OCI-LY7 (cell line): ENCODE results near the gene LRRC37A2.
"Not testable (repeated sequence)": the region's sequence is repeated elsewhere in the genome, so short reads cannot be mapped to it uniquely, and the experiment has no call there.

Experiments used
- CTCF ChIP-seq: fragments of 200-600 bp; sonication (generic); conservative IDR thresholded peaks from 2 replicates; pipeline ENCODE4 v1.5.1; 2014; ENCODE audit warnings: mild to moderate bottlenecking, antibody characterized with exemption, low read length, moderate library complexity, mixed read lengths
- EZH2phosphoT487 ChIP-seq: fragments of 200-600 bp; sonication (generic); IDR thresholded peaks from 2 replicates; pipeline ENCODE4 v1.6.1; 2018; ENCODE audit warnings: low read depth, borderline replicate concordance, mild to moderate bottlenecking, mixed run types, antibody characterized with exemption, low read length, moderate library complexity, mixed read lengths

GRCh38 chr17:46512168-46512567 lies at the start of gene LRRC37A2:
- TF ChIP-seq CTCF, EZH2phosphoT487: not testable (repeated sequence)
